WERI-Rb-1 (cell line): Measurements from ENCODE around the gene SRBD1.

Experiments
- DNase-seq: peaks from one replicate; pipeline ENCODE4 v3.0.0-alpha.2; 2020
- H3K27ac ChIP-seq: fragments of 250-450 bp; sonication (Bioruptor Pico); 2 replicates; pipeline ENCODE4 v1.5.1; 2020; ENCODE audit warnings: mild to moderate bottlenecking, moderate library complexity
- H3K27me3 ChIP-seq: fragments of 250-450 bp; sonication (Bioruptor Pico); 2 replicates; pipeline ENCODE4 v1.5.1; 2021; ENCODE audit warnings: mild to moderate bottlenecking, low read depth, moderate library complexity; ENCODE audit not compliant: insufficient read depth, severe bottlenecking
- H3K36me3 ChIP-seq: fragments of 250-450 bp; sonication (Bioruptor Pico); 2 replicates; pipeline ENCODE4 v1.5.1; 2020; ENCODE audit warnings: mild to moderate bottlenecking, moderate library complexity
- H3K4me3 ChIP-seq: 2 replicates; pipeline ENCODE4 v1.5.1; 2011; ENCODE audit warnings: low read depth, mild to moderate bottlenecking, control low read depth, low read length
- H3K9me3 ChIP-seq: fragments of 250-450 bp; sonication (Bioruptor Pico); 2 replicates; pipeline ENCODE4 v1.5.1; 2021; ENCODE audit warnings: mild to moderate bottlenecking, moderate library complexity; ENCODE audit not compliant: severe bottlenecking
- TF ChIP-seq, protein P1 (sequence below): IDR thresholded peaks from 2 replicates; pipeline ENCODE4 v1.5.1; 2011; ENCODE audit warnings: low read depth, mild to moderate bottlenecking, control low read depth, inconsistent platforms, low read length

The SRBD1 gene

DNA sequence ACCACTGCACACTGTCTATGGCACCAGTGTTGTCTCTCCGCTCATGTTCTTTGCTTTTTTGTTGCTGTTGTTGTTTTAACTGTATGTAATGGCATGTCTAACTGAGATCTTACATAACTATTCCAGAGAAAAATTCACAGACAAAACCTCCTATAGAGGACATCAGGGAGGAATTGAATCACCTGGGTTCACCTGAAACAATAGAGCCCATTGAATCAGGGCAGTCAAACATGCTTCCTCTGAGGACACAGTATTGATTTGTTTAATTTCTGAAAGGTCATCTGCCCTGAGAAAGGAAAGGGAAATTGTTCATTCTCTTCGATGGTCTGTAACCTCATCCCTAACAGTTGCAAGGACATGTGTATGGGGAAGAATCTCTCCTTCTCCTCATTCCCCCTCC is 237.5 kb downstream of the SRBD1 start:
- H3K9me3 ChIP-seq: no peaks in the 10 kb centered on the region
- no peak overlapping the region for H3K4me3 ChIP-seq
- H3K27ac ChIP-seq: no peak overlapping the region
- no peaks in the 10 kb centered on the region for H3K36me3 ChIP-seq
- no peak for DNase-seq
- H3K27me3 ChIP-seq: no peaks in the 10 kb centered on the region
- TF ChIP-seq, protein P1, sequence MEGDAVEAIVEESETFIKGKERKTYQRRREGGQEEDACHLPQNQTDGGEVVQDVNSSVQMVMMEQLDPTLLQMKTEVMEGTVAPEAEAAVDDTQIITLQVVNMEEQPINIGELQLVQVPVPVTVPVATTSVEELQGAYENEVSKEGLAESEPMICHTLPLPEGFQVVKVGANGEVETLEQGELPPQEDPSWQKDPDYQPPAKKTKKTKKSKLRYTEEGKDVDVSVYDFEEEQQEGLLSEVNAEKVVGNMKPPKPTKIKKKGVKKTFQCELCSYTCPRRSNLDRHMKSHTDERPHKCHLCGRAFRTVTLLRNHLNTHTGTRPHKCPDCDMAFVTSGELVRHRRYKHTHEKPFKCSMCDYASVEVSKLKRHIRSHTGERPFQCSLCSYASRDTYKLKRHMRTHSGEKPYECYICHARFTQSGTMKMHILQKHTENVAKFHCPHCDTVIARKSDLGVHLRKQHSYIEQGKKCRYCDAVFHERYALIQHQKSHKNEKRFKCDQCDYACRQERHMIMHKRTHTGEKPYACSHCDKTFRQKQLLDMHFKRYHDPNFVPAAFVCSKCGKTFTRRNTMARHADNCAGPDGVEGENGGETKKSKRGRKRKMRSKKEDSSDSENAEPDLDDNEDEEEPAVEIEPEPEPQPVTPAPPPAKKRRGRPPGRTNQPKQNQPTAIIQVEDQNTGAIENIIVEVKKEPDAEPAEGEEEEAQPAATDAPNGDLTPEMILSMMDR: no peak

DNA sequence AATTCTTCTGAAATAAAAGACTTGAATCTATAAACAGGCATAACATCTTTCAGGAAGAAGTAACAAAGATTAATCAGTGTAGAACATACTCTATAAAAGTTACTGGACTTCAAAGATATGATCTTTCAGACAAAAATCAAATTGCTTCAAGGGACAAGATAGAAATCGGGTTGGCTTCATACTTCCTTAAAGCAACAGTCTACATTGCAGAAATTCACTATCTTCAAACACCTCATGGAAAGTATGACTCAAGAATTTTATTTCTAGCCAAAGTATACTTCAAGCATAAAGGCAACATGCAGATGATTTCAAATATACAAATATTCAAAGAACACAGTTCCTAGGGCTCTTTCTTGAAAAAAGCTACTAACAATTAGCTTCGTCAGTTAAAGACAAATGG is 240.7 kb downstream of the SRBD1 start:
- H3K9me3 ChIP-seq: no peaks in the 10 kb centered on the region
- H3K27me3 ChIP-seq: no peaks in the 10 kb centered on the region
- H3K27ac ChIP-seq: no peak overlapping the region
- DNase-seq: no peak
- TF ChIP-seq, protein P1: no peak
- no peak overlapping the region for H3K4me3 ChIP-seq
- no peaks in the 10 kb centered on the region for H3K36me3 ChIP-seq

DNA sequence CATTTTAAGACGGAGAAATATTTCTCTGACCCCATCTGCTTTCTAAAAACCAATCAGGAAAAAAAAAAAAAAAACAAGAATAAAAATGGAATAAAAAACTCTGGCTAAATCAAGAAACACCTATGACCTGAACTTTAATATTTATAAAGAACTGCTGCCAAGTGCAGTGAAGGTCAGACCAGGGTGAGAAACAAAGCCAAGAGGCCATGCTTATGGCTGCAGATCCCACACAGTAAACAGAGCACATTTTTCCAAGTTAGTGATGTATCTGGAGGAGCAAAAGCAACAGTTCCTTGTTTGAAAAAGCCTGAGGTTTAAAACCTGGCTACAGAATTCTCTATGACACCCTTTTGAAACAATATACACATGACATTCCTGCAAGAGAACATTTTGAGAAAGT is 242.3 kb downstream of the SRBD1 start:
- no peaks in the 10 kb centered on the region for H3K36me3 ChIP-seq
- H3K27me3 ChIP-seq: no peaks in the 10 kb centered on the region
- H3K4me3 ChIP-seq: no peak overlapping the region
- DNase-seq: no peak
- TF ChIP-seq, protein P1: no peak
- no peak overlapping the region for H3K27ac ChIP-seq
- no peaks in the 10 kb centered on the region for H3K9me3 ChIP-seq

DNA sequence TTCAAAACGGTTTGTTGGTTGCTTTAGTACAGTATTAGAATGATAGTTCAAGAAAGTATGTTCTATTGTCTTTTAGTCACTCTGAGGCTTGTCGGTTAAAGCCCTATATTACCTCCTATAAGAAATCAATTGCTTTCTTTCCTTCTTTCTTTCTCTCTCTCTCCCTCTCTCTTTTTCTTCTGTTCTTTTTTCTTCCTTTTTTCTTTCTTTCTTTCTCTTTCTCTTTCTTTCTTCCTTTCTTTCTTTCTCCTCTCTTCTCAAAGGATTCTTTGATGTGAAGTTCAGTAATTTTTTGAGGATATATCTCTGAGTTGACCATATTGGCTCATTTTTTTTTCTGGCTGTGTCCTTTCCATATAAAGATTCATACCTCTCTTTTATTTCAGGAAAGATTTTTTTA is 249.4 kb downstream of the SRBD1 start:
- Histone ChIP-seq H3K9me3 (no peaks in the 10 kb centered on the region), H3K27me3 (no peaks in the 10 kb centered on the region), H3K4me3 (no peak overlapping the region), H3K27ac (no peak overlapping the region), H3K36me3 (no peaks in the 10 kb centered on the region)
- TF ChIP-seq, protein P1: no peak
- DNase-seq: no peak

DNA sequence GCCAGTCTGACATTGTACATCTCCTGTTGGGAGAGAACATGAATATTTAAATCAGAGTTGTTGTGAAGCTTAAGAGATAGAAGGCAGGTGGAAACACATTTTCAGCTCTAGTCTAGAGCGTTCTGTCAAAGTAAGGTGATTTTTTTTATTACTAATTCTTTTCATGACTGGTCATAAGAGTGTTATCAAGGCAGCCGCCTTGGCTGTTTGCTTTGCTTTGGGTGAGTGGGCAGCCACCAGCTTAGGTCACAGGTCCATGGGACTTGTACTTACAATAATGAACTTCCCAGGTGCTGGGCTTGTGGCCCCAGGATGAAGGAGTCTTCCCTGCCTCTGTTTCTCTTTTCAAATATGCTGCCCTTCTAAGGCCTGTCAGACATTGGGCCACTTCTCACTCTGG is 256.3 kb downstream of the SRBD1 start:
- Histone ChIP-seq H3K4me3 (no peak overlapping the region), H3K36me3 (no peaks in the 10 kb centered on the region), H3K9me3 (no peaks in the 10 kb centered on the region), H3K27ac (no peak overlapping the region), H3K27me3 (peaks cover 5% of the 10 kb centered on the region)
- no peak for DNase-seq
- TF ChIP-seq, protein P1: no peak

DNA sequence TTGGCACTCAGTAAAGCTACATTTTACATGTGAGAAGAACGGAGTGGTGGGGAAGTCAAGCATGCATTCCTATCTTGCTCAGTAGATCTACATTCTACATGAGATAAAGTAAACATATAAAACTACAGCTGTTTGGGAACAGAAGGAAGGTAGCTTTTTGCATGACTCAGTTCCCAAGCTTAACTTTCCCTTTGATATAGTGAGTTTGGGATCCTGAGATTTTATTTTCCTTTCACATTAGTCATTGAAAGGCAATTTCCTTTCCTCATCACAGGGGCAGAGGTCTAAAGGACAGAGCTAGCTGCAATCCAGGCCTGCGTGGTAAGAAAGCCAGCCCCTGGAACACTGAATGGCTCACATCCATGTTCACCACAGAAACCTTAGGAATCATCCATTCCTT is 257.2 kb downstream of the SRBD1 start:
- TF ChIP-seq, protein P1: no peak
- H3K27ac ChIP-seq: no peak overlapping the region
- no peak overlapping the region for H3K4me3 ChIP-seq
- DNase-seq: no peak
- no peaks in the 10 kb centered on the region for H3K9me3 ChIP-seq
- no peaks in the 10 kb centered on the region for H3K36me3 ChIP-seq
- H3K27me3 ChIP-seq: peaks cover 5% of the 10 kb centered on the region
